ENCODE results near the gene APP. TPM values are rescaled to one million over a fixed set of nuclear protein-coding genes. Genes with fewer than 3 reads are reported as not detected.

APP gene
- total RNA-seq, 2 experiments from 2014 or later = 0.55 TPM; not detected in 1

- TF ChIP-seq CTCF (conservative IDR thresholded peaks at IDR 0.05; ENCODE audit: low read length) (no peak), EZH2phosphoT487 (IDR thresholded peaks at IDR 0.05; ENCODE audit: borderline replicate concordance, low read depth, low read length) (no peak)
- no peak overlapping the region for H3K27ac ChIP-seq (ENCODE audit: low read depth, low read length, poor library complexity, severe bottlenecking)
- H3K4me3 ChIP-seq (ENCODE audit: low read depth, low read length, poor library complexity, severe bottlenecking) = no peak overlapping the region
- CTCF ChIA-PET (ENCODE audit: unreplicated experiment) = no interaction called here
- H3K79me2 ChIP-seq (ENCODE audit: insufficient read depth, low read depth, low read length) = no peaks in the 10 kb centered on the region
- no TSS peak for BruUV-seq (replicated peaks)
- POLR2A ChIA-PET = interaction anchor here (0.9 to 2.0 kb wide), 6 partner anchors 13 to 396 kb away, joined by 3 to 10 read pairs (median 4); no protein-coding TSS in a partner anchor
- H2AFZ ChIP-seq (ENCODE audit: low read length) = peak overlapping the region; percentile 53; the same call in 1 of the 2 replicates
- H3K4me2 ChIP-seq (ENCODE audit: low read length) = peak overlapping the region; percentile 19
- H4K20me1 ChIP-seq (ENCODE audit: insufficient read depth, low read length) = no peaks in the 10 kb centered on the region
- H3K4me1 ChIP-seq (ENCODE audit: insufficient read depth, low read length, poor library complexity, severe bottlenecking) = peaks cover 14% of the 10 kb centered on the region
- intact Hi-C loops (cut with micrococcal nuclease; ENCODE audit: unreplicated experiment) = no loop called here
- no peaks in the 10 kb centered on the region for H3K36me3 ChIP-seq (ENCODE audit: insufficient read depth, low read length)
- no peaks in the 10 kb centered on the region; the same call in 1 of the 2 replicates for H3K9me2 ChIP-seq (ENCODE audit: insufficient read depth, low read length)
- H3K9me3 ChIP-seq (ENCODE audit: low read length) = no peaks in the 10 kb centered on the region
- DNase-seq (ENCODE audit: low spot score) = peak; percentile 41
These were observed 209.5 kb downstream of the APP start for GRCh38 chr21:25961042-25961441.

GRCh38 chr21:25960402-25960801, 210.2 kb downstream of the APP start:
- H3K79me2 ChIP-seq (ENCODE audit: insufficient read depth, low read depth, low read length) = no peaks in the 10 kb centered on the region
- CTCF ChIA-PET (ENCODE audit: unreplicated experiment) = no interaction called here
- POLR2A ChIA-PET = interaction anchor here (1.1 to 2.0 kb wide), 4 partner anchors 12 to 22 kb away, joined by 3 to 10 read pairs (median 6); no protein-coding TSS in a partner anchor
- no peak for DNase-seq (ENCODE audit: low spot score)
- no peaks in the 10 kb centered on the region for H3K36me3 ChIP-seq (ENCODE audit: insufficient read depth, low read length)
- H2AFZ ChIP-seq (ENCODE audit: low read length) = peak overlapping the region; percentile 53; the same call in 1 of the 2 replicates
- no TSS peak for BruUV-seq (replicated peaks)
- no peak overlapping the region for H3K4me3 ChIP-seq (ENCODE audit: low read depth, low read length, poor library complexity, severe bottlenecking)
- TF ChIP-seq CTCF (conservative IDR thresholded peaks at IDR 0.05; ENCODE audit: low read length) (no peak), EZH2phosphoT487 (IDR thresholded peaks at IDR 0.05; ENCODE audit: borderline replicate concordance, low read depth, low read length) (no peak)
- H3K9me2 ChIP-seq (ENCODE audit: insufficient read depth, low read length) = no peaks in the 10 kb centered on the region; the same call in 1 of the 2 replicates
- no peaks in the 10 kb centered on the region for H3K9me3 ChIP-seq (ENCODE audit: low read length)
- intact Hi-C loops (cut with micrococcal nuclease; ENCODE audit: unreplicated experiment) = no loop called here
- H3K4me2 ChIP-seq (ENCODE audit: low read length) = no peak overlapping the region
- H4K20me1 ChIP-seq (ENCODE audit: insufficient read depth, low read length) = no peaks in the 10 kb centered on the region
- peaks cover 14% of the 10 kb centered on the region for H3K4me1 ChIP-seq (ENCODE audit: insufficient read depth, low read length, poor library complexity, severe bottlenecking)
- no peak overlapping the region for H3K27ac ChIP-seq (ENCODE audit: low read depth, low read length, poor library complexity, severe bottlenecking)

GRCh38 chr21:25959799-25960198, 210.8 kb downstream of the APP start:
- Histone ChIP-seq H3K36me3 (ENCODE audit: insufficient read depth, low read length) (no peaks in the 10 kb centered on the region), H3K79me2 (ENCODE audit: insufficient read depth, low read depth, low read length) (no peaks in the 10 kb centered on the region), H2AFZ (ENCODE audit: low read length) (no peak overlapping the region), H3K9me3 (ENCODE audit: low read length) (no peaks in the 10 kb centered on the region), H3K4me2 (ENCODE audit: low read length) (no peak overlapping the region), H4K20me1 (ENCODE audit: insufficient read depth, low read length) (no peaks in the 10 kb centered on the region), H3K9me2 (ENCODE audit: insufficient read depth, low read length) (no peaks in the 10 kb centered on the region; the same call in 1 of the 2 replicates), H3K4me3 (ENCODE audit: low read depth, low read length, poor library complexity, severe bottlenecking) (no peak overlapping the region), H3K27ac (ENCODE audit: low read depth, low read length, poor library complexity, severe bottlenecking) (no peak overlapping the region), H3K4me1 (ENCODE audit: insufficient read depth, low read length, poor library complexity, severe bottlenecking) (peaks cover 14% of the 10 kb centered on the region)
- intact Hi-C loops (cut with micrococcal nuclease; ENCODE audit: unreplicated experiment) = no loop called here
- DNase-seq (ENCODE audit: low spot score) = no peak
- no TSS peak for BruUV-seq (replicated peaks)
- TF ChIP-seq EZH2phosphoT487 (IDR thresholded peaks at IDR 0.05; ENCODE audit: borderline replicate concordance, low read depth, low read length) (no peak), CTCF (conservative IDR thresholded peaks at IDR 0.05; ENCODE audit: low read length) (no peak)
- POLR2A ChIA-PET = interaction anchor here (1.0 to 2.0 kb wide), 4 partner anchors 8 to 21 kb away, joined by 3 to 10 read pairs (median 4); no protein-coding TSS in a partner anchor
- CTCF ChIA-PET (ENCODE audit: unreplicated experiment) = no interaction called here
